ENCODE measurements around the gene CFAP299. TPM values are rescaled to one million over a fixed set of nuclear protein-coding genes. Genes with fewer than 3 reads are reported as not detected.

CFAP299 gene
- total and polyA plus RNA-seq, 9 of the 15 experiments (the other 6 are each of a cell fraction or from before 2014, with no cell fraction given) = 0.09 to 3.0 (median 0.76) TPM

DNA sequence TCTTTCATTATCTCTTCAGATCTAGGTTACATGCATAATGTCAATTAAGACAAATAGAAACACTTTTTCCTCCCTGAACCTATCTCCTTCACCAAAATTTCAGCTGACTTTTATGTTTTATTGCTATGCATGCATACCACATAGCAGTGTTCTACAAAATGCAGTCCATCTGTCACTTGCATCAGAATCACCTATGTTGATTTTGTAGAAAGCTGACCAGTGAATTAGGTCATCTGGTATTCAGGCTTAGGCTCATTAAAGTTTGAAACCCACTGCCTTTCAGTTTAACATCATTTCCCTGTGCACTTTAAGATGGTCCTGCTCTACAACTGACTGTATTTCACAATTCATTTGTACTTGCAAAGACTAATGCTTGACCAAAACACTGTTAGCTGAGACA lies 277.9 kb downstream of the CFAP299 start (continued):
- TF ChIP-seq, protein P1, sequence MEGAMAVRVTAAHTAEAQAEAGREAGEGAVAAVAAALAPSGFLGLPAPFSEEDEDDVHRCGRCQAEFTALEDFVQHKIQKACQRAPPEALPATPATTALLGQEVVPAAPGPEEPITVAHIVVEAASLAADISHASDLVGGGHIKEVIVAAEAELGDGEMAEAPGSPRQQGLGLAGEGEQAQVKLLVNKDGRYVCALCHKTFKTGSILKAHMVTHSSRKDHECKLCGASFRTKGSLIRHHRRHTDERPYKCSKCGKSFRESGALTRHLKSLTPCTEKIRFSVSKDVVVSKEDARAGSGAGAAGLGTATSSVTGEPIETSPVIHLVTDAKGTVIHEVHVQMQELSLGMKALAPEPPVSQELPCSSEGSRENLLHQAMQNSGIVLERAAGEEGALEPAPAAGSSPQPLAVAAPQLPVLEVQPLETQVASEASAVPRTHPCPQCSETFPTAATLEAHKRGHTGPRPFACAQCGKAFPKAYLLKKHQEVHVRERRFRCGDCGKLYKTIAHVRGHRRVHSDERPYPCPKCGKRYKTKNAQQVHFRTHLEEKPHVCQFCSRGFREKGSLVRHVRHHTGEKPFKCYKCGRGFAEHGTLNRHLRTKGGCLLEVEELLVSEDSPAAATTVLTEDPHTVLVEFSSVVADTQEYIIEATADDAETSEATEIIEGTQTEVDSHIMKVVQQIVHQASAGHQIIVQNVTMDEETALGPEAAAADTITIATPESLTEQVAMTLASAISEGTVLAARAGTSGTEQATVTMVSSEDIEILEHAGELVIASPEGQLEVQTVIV (CRISPR knock-in tag; IDR thresholded peaks at IDR 0.05; ENCODE audit: borderline replicate concordance) = no peak
- no peak for TF ChIP-seq BRD4 (IDR thresholded peaks at IDR 0.05)
- no peak for TF ChIP-seq SAFB (IDR thresholded peaks at IDR 0.05; ENCODE audit: borderline replicate concordance, low read depth, low read length)
- TF ChIP-seq NCOA4 (IDR thresholded peaks at IDR 0.05; ENCODE audit: partially characterized antibody) = no peak

DNA sequence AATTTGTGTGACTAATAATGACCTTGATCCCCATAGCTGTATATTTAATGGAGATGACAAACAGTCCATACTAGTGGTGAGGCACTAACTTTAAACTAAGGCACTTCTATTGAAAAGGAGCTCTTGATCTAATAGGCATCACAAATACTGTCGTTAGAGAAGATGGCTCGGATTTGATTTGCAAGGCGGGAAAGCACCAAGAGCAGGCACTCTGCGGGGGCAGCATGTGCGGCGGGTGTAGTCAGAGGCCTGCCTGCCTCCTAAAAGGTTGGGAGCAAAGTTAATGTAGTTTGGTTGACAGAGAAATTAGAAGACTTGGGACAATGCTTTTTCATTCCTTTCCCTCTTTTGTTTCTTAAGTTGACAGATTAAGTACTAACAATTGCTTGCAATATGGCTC lies 278.8 kb downstream of the CFAP299 start:
- H3K4me3 ChIP-seq = no peak overlapping the region
- in situ Hi-C loops (cut with MboI) = no loop called here
- no peaks in the 10 kb centered on the region for H4K20me1 ChIP-seq (replicated peaks; ENCODE audit: control insufficient read depth, insufficient read depth, low read length)
- CTCF ChIA-PET (ENCODE audit: low intra/inter-chr PET ratio) = no interaction called here
- no TSS peak for BruUV-seq (replicated peaks)
- POLR2A ChIA-PET = no interaction called here
- no peaks in the 10 kb centered on the region for H3K27me3 ChIP-seq (ENCODE audit: control insufficient read depth in 2 of 2, insufficient read depth in 2 of 2, low read length in 2 of 2)
- DNase-seq (ENCODE audit: extremely low read depth in 1 of 4, low spot score in 3 of 4) (no peak), ATAC-seq (no peak), FAIRE-seq (no peak)
- no peaks in the 10 kb centered on the region for H3K4me1 ChIP-seq (replicated peaks in 1 of 2; ENCODE audit: control insufficient read depth in 2 of 2, insufficient read depth in 2 of 2, low read length in 2 of 2)
- H3K36me3 ChIP-seq (ENCODE audit: control insufficient read depth, insufficient read depth, low read length) = no peaks in the 10 kb centered on the region
- no peak overlapping the region for H3K27ac ChIP-seq (ENCODE audit: extremely low read depth, low read depth, low read length)
- 1% methylated on average over 6 of the region's 6 CpGs for WGBS (ENCODE audit: insufficient coverage, low coverage, missing lambda C conversion rate)
- intact Hi-C loops (cut with micrococcal nuclease) = loop anchor here (10.0 kb wide), 1 partner anchor 430 kb away; no protein-coding TSS in a partner anchor
- no peak for TF ChIP-seq ZNF232 (CRISPR knock-in tag; IDR thresholded peaks at IDR 0.05)
- TF ChIP-seq, protein P2, sequence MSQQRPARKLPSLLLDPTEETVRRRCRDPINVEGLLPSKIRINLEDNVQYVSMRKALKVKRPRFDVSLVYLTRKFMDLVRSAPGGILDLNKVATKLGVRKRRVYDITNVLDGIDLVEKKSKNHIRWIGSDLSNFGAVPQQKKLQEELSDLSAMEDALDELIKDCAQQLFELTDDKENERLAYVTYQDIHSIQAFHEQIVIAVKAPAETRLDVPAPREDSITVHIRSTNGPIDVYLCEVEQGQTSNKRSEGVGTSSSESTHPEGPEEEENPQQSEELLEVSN (IDR thresholded peaks at IDR 0.05; ENCODE audit: borderline replicate concordance in 1 of 2, extremely low read depth in 1 of 2, insufficient read depth in 1 of 2, insufficient read length in 1 of 2, low read depth in 1 of 2, low read length in 1 of 2, poor library complexity in 1 of 2, severe bottlenecking in 1 of 2) = peak in 1 of 2 experiments; percentile 26
- H3K9me3 ChIP-seq (replicated peaks; ENCODE audit: control insufficient read depth, insufficient read depth, low read depth, low read length) = no peaks in the 10 kb centered on the region
- no peaks in the 10 kb centered on the region for H3K79me2 ChIP-seq (ENCODE audit: control insufficient read depth, insufficient read depth, low read length)
- no peak overlapping the region for H3K9ac ChIP-seq (ENCODE audit: insufficient read depth in 1 of 2, low read depth in 2 of 2, low read length in 2 of 2)
- H2AFZ ChIP-seq (ENCODE audit: low read depth, low read length) = no peak overlapping the region
- H3K4me2 ChIP-seq (ENCODE audit: insufficient read depth, low read length) = no peak overlapping the region
- H3K9me1 ChIP-seq (ENCODE audit: control insufficient read depth, insufficient read depth, low read length) = no peaks in the 10 kb centered on the region

Measured in K562 (cell line).